Measurements from ENCODE around the gene PERCC1.

GRCh38 chr16:1439058-1439698 is 8.3 kb downstream of the PERCC1 start:
- TF ChIP-seq POLR2A (IDR thresholded peaks at IDR 0.05; ENCODE audit: low read length) (no peak), GATA1 (IDR thresholded peaks at IDR 0.05; ENCODE audit: low read depth, low read length) (no peak)
